Activated CD4-positive, alpha-beta T cell treated with anti-CD3 and anti-CD28 coated beads, Interleukin-2, amount 50 U/mL, for 48 hours (primary cell): ENCODE measurements around the gene CMC2.

ENCODE experiments used
- DNase-seq, 2 experiments: peaks; one replicate each; pipeline ENCODE4 v3.0.0-alpha.2; 2020

Gene CMC2

GRCh38 chr16:80972611-80973010, 34.1 kb downstream of the CMC2 start:
- DNase-seq = no peak

GRCh38 chr16:80971819-80972218, 34.9 kb downstream of the CMC2 start:
- DNase-seq = no peak

- DNase-seq = no peak
These were observed 37.6 kb downstream of the CMC2 start for GRCh38 chr16:80969114-80969484.

- no peak for DNase-seq
These were observed 38.1 kb downstream of the CMC2 start for GRCh38 chr16:80968386-80969113.

- DNase-seq = no peak
These were observed 40.1 kb downstream of the CMC2 start for GRCh38 chr16:80966617-80967016.

- no peak for DNase-seq
These were observed 42.3 kb downstream of the CMC2 start for GRCh38 chr16:80964351-80964750.

GRCh38 chr16:80962879-80963278, 43.8 kb downstream of the CMC2 start:
- no peak for DNase-seq

GRCh38 chr16:80958284-80958683, 48.4 kb downstream of the CMC2 start:
- no peak for DNase-seq

GRCh38 chr16:80954985-80955384, 51.7 kb downstream of the CMC2 start:
- DNase-seq = no peak

GRCh38 chr16:80948886-80949493, 57.7 kb downstream of the CMC2 start:
- DNase-seq = peak; percentile 65 to 68

GRCh38 chr16:80947708-80948625, 58.7 kb downstream of the CMC2 start:
- no peak for DNase-seq

- DNase-seq = no peak
These were observed 59.4 kb downstream of the CMC2 start for GRCh38 chr16:80947239-80947638.

- no peak for DNase-seq
These were observed 60.2 kb downstream of the CMC2 start for GRCh38 chr16:80946481-80946880.

- DNase-seq = no peak
These were observed 66.4 kb downstream of the CMC2 start for GRCh38 chr16:80940069-80940856.

GRCh38 chr16:80938879-80939260, 67.8 kb downstream of the CMC2 start:
- no peak for DNase-seq

GRCh38 chr16:80938004-80938878, 68.4 kb downstream of the CMC2 start:
- DNase-seq = no peak

- no peak for DNase-seq
These were observed 70.3 kb downstream of the CMC2 start for GRCh38 chr16:80936410-80936809.

- DNase-seq = no peak
These were observed 71.0 kb downstream of the CMC2 start for GRCh38 chr16:80935691-80936090.

- DNase-seq = no peak
These were observed 74.0 kb downstream of the CMC2 start for GRCh38 chr16:80932708-80933095.

- DNase-seq = peak; percentile 32
These were observed 74.6 kb downstream of the CMC2 start for GRCh38 chr16:80931801-80932707.
